H7 (cell line): Measurements from ENCODE around the gene NOXA1. TPM values are rescaled to one million over a fixed set of nuclear protein-coding genes. Genes with fewer than 3 reads are reported as not detected.

Experiments
- DNase-seq: peaks from one replicate; pipeline ENCODE4 v3.0.0; 2012
- H3K27me3 ChIP-seq: 2 replicates; pipeline ENCODE4 v1.6.0; 2011; ENCODE audit warnings: mild to moderate bottlenecking, low read length; ENCODE audit not compliant: control insufficient read depth, insufficient read depth
- H3K36me3 ChIP-seq: replicated peaks from 2 replicates; pipeline ENCODE4 v1.5.1; 2011; ENCODE audit warnings: low read length; ENCODE audit not compliant: control insufficient read depth, insufficient read depth
- H3K4me3 ChIP-seq: 2 replicates; pipeline ENCODE4 v1.5.1; 2011; ENCODE audit warnings: low read depth, mild to moderate bottlenecking, control low read depth, low read length, moderate library complexity; ENCODE audit not compliant: insufficient read depth
- total RNA-seq: library from RNA; depleted of rRNA; stranded (reverse); fragments of >200 nt; shearing (Covaris generic); gene quantifications from 2 replicates; pipeline ENCODE4 v1.2.3, GENCODE V29; 2014

Gene NOXA1
- total RNA-seq, 1 experiment from 2014 or later, result 1.0 TPM

DNA sequence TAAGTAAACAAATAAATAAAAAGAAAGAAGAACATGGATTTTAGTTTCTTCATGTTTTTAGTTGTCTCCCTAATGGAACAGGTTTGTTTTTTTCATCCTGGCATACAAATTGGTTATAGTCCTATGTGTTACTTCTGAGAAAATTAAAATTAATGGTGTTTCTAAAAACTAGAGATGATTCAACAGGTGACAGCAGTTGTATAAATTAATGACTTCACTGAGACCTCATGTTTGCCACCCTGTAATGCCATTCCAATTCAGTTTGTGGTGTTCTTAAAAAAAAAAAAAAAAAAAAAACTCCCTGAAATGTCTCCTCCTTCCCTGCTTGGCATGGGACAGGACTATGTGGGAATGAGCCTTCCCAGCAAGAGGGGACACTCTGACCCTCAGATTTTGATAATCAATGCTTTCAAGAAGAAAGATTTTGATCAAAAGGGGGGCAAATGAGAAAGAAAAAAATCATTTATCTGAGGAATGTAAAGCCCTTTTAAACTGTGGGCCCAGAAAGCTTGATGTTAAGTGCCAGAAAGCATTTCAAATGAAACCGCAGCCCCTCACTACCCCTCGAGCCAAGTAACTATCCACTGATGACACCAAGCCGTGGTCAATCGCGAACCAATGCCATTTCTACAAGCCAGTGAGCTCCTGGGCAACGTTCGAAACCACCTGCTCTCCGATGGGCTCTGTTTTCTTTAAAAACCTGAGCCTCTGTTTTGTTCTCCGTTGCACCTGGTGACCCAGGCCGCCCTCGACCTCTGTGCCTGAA, 1.2 kb upstream of the NOXA1 start:
- Histone ChIP-seq H3K4me3 (peak overlapping the region; percentile 67), H3K36me3 (no peaks in the 10 kb centered on the region), H3K27me3 (peaks cover 8% of the 10 kb centered on the region)
- DNase-seq, result no peak

DNA sequence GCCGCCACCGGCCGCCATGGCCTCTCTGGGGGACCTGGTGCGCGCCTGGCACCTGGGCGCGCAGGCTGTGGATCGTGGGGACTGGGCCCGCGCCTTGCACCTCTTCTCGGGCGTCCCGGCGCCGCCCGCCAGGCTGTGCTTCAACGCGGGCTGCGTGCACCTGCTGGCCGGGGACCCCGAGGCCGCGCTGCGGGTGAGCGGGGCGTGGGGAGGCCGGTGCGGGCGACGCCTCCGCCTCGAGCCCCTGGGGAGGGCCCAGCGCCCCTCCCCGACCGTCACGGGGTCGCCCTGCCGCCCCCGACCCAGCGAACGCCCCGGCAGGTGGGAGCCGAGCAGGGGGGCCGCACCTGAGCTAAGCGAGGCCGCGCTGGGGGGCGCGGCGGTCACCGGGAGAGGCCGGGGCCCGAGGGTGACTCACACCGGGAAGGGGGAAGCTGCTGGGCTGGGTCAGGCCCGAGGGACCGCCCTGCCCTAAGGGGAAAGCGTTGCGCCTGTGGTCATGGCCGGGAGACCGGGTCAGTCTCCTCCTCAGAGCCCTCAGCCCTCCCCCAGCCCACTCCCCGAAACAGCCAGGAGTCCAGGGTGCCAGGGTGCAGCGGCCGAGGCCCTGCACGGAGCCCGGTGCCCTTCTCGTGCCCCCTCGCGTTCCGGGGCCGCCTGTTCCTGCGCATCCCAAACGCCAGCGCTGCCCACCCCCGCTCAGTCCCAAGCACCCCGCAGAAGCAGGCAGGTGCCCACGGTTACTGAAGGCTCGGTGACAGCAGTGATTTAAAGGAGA, 510 bp downstream of the NOXA1 start:
- Histone ChIP-seq H3K27me3 (peaks cover 8% of the 10 kb centered on the region), H3K36me3 (no peaks in the 10 kb centered on the region), H3K4me3 (peak overlapping the region; percentile 43)
- peak; percentile 78 for DNase-seq

DNA sequence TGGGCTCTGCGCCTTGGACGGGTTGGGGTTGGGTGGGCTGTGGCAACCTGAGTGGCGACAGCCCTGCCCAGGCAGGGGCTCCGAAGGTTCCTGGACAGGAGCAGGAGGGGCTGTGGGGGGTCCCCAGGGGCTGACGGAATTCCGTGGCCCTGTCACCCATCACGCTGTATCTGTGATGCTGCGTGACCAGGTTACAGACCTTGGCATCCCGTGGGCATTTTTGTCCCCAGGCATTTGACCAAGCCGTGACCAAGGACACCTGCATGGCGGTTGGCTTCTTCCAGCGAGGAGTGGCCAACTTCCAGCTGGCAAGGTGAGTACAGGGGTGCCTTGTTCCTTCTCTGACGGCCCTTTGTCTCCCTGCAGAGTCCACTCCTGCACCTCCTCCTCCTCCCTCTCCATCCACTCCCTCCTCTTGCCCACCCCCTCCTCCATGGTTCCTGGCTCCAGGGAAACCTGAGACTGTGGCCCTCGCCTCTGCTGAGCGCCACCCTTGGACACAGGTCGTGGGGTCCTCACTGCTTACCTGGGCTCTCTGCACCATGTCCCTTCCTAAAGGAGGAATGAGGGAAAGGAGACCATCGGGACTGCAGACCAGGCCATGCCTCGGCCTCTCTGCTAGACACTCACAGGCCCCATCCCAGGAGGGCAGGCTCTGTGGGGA, 3.0 kb downstream of the NOXA1 start:
- peak; percentile 30 for DNase-seq
- Histone ChIP-seq H3K27me3 (peaks cover 8% of the 10 kb centered on the region), H3K36me3 (no peaks in the 10 kb centered on the region), H3K4me3 (no peak overlapping the region)

DNA sequence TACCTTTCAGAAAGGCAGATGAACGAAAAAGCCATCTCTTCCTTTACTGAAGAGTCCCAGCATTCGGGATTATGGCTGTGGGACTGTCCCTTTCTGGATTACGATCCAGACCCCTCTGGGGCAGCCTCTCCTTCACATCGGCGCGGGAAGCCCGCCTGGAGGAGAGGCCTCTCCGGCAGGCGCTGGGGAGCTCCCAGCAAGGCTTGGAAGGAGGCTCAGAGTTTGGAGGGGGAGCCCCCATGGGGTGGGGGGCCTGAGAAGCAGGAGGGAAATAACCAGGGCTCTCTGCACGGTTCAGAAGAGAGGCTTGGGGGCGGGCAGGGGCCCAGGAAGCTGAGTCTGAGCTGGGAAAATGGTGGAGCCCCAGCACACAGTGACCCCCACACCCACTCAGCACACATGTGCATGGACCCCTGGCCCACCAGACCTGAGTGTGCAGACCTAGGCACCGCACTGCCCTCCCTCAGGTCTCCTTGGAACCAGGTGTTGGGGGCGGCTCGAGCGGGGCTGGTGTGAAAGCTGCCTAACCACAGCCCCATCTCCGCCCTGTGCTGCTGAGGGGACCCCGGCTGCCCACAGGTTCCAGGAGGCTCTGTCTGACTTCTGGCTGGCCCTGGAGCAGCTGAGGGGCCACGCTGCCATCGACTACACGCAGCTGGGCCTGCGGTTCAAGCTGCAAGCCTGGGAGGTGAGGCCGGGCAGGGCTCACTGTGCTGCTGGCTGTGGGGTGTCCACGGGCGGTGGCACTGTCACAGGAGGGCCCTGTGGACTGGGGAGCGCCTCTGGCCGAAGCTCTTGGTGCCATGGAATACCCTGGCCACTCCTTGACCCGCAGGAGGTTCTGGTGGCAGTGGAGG, 4.5 kb downstream of the NOXA1 start:
- Histone ChIP-seq H3K27me3 (peaks cover 8% of the 10 kb centered on the region), H3K36me3 (no peaks in the 10 kb centered on the region), H3K4me3 (no peak overlapping the region)
- DNase-seq, result peak; percentile 47

DNA sequence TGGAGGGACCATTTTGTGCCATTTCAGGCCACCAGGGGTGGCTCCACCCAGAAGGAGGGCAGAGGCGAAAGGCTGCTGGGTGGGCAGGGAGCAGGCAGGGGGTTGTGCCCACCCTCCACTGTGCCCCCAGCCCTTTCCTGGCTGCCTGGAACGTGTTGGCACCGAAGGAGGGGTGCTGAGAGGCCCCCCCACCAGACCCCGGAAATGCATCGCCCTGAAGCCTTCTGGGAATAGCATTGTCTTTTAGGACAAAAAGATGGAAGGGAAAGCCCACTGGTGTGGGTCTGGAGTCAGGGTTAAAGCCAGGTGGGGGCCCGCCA, 5.1 kb downstream of the NOXA1 start:
- Histone ChIP-seq H3K27me3 (peaks cover 8% of the 10 kb centered on the region), H3K4me3 (no peak overlapping the region), H3K36me3 (no peaks in the 10 kb centered on the region)
- no peak for DNase-seq

DNA sequence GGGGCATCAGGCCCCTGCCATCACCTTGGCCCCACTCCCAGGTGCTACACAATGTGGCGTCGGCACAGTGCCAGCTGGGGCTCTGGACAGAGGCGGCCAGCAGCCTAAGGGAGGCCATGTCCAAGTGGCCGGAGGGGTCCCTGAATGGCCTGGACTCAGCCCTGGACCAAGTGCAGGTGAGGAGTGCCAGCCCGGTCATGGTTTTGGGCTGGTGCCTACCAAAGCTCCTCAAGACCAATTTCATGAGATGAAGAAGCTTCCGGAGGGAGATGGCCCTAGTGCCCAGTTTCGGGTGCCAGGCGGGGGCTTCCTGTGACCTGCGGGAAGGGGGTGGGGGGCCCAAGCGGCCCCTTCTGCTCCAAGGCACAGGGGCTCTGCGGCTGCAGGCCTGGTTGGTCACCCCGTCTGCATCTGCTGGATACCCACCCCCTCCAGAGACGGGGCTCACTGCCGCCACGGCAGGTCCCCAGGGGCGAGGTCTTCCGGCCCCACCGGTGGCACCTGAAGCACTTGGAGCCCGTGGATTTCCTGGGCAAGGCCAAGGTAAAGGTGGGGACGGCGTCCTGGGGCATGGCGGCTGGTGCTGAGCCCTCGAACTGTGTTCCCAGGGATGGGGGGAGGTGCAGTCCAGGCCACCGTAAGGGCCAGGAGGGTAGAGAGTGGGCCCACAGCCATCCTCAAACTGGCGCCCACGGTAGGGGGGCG, 5.8 kb downstream of the NOXA1 start:
- no peak overlapping the region for H3K4me3 ChIP-seq
- no peaks in the 10 kb centered on the region for H3K36me3 ChIP-seq
- peaks cover 2% of the 10 kb centered on the region; the same call in 1 of the 2 replicates for H3K27me3 ChIP-seq
- DNase-seq, result peak; percentile 52

DNA sequence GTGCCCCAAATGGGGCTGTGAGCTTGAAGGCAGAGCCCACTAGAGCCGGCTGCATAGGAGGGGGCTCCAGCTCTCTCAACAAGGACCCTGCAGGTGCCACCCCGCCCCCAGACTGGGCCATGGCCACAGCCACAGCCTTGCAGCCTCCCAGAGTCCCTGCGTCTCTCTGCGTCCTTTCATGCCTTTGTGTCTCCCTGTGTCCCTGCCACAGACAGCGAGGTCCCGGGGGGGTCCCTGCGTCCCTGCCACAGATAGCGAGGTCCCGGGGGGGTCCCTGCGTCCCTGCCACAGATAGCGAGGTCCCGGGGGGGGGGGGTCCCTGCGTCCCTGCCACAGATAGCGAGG, 6.3 kb downstream of the NOXA1 start:
- Histone ChIP-seq H3K27me3 (no peaks in the 10 kb centered on the region; the same call in 1 of the 2 replicates), H3K4me3 (no peak overlapping the region), H3K36me3 (no peaks in the 10 kb centered on the region)
- no peak for DNase-seq

DNA sequence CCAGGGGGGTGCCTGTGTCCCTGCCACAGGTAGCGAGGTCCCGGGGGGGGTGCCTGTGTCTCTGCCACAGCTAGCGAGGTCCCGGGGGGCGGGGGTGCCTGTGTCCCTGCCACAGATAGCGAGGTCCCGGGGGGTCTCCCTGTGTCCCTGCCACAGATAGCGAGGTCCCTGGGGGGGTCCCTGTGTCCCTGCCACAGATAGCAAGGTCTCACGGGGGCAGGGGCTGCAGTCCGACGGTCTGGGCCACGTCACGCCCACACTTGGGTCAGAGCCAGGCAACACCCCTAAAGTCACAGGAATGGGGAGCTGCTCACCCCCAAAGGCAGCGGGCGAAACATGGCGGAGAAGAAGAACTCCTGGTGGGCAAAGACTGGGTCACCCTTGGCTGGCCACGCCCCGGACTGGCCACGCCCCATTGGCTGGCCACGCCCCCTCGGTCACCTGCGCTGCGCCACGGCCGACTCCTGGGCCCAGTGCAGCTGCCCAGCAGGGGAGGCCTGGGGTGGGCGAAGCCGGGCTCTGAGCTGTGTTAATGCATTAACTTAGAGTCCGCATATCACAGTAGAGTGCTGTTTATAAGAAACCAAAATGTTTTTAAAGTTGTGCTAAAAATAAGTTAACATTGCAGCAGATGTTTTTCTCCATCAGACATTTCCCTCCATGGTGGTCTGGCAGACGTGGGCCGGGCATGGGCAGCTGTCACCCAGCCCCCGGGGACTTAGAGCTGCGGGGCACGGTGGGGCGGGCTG, 7.0 kb downstream of the NOXA1 start:
- peak; percentile 93 for DNase-seq
- H3K36me3 ChIP-seq, result no peaks in the 10 kb centered on the region
- H3K27me3 ChIP-seq, result no peaks in the 10 kb centered on the region
- H3K4me3 ChIP-seq, result no peak overlapping the region

DNA sequence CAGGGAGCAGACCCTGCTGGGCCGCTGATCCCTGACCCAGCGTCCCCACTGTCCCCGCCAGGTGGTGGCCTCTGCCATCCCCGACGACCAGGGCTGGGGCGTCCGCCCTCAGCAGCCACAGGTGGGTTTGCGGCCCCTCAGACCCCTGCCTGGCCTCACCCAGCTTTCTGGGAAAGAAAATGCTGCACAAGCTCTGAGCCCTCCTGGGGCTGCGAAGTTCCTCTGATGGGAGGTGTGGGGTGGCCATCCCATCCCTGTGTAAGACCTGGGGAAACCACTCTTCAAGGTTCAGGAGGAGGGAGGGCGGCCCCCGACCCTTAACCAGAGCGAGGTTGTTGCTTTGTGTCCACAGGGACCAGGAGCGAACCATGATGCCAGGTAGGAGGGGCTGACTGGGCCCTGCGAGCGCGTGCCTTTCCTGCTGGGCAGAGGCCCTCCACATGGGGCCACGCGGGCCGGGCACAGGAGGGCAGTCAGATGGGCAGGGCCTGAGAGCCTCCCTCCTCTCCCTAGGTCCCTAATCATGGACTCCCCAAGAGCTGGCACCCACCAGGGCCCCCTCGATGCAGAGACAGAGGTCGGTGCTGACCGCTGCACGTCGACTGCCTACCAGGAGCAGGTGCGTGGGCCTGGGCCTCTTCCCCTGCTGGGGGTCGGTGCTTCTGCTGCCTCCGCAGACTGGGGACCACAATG, 7.7 kb downstream of the NOXA1 start:
- Histone ChIP-seq H3K36me3 (no peaks in the 10 kb centered on the region), H3K27me3 (no peaks in the 10 kb centered on the region), H3K4me3 (no peak overlapping the region)
- peak; percentile 59 for DNase-seq

DNA sequence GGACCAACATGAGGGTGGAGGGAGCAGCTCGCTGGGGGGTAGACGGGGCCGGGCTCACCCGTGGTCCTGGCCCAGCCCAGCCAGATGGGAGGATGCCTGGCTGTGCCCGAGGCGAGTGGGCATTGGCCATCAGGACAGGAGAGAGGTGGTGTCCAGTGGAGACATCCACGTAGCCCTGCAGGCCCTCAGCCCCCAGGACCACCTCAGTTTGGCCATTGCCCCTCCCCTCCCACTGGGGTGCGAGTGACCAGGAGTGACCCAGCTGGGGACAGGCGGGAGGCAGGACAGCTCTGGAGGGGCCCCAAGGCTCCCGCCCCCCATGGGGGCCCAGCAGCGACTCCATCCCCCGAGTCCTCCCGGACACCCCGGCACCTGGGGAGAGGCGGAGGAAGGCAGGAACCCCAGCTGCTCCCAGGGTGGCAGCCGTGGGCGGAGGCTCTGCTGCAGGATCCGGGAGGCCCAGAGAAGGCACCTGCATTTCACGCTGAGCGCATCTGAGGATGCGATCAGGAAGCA, 8.3 kb downstream of the NOXA1 start:
- Histone ChIP-seq H3K4me3 (no peak overlapping the region), H3K27me3 (no peaks in the 10 kb centered on the region), H3K36me3 (no peaks in the 10 kb centered on the region)
- peak; percentile 47 for DNase-seq

DNA sequence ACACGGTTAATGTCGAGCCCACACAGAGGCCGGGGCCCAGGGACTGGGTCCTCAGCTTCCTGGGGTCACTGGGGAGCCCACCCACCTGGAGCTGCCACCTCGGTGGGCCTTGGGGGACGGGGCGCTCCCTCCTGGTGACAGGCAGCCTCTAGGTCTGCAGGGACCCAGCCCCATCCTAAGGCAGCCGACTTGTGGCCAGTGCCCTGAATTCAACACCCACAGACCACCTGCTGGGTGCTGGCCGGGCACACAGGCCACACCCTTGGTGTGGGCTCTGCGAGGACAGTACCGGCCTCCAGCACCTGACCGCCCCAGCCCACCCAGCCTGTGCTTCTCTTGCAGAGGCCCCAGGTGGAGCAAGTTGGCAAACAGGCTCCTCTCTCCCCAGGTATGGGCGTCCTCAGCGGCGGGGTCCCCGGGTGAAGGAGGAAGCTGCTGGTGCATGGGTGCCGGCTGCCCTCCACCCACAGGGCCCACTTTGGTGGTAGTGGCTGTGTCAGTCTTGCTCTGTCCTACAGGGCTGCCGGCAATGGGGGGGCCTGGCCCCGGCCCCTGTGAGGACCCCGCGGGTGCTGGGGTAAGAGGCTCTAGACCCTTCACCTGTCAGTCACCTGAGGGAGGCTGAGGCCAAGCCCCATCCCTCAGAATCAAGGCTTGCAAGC, 9.6 kb downstream of the NOXA1 start:
- Histone ChIP-seq H3K4me3 (no peak overlapping the region), H3K27me3 (no peaks in the 10 kb centered on the region), H3K36me3 (no peaks in the 10 kb centered on the region)
- peak; percentile 50 for DNase-seq

DNA sequence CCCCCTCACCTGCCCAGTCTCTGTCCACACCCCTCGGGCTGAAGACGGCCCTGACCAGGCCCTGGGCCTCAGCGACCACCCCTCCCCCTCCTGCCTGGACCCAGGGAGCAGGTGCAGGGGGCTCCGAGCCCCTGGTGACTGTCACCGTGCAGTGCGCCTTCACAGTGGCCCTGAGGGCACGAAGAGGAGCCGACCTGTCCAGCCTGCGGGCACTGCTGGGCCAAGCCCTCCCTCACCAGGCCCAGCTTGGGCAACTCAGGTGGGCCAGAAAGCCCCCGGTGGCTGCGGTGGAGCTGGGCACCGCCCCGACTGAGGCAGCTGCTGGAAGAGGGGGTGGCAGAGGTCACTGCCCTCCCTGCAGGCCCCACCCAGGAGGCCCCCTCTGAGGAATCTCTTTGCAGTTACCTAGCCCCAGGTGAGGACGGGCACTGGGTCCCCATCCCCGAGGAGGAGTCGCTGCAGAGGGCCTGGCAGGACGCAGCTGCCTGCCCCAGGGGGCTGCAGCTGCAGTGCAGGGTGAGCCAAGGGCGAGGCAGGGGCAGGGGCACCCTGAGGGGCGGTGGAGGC, 10.2 kb downstream of the NOXA1 start:
- H3K4me3 ChIP-seq, result no peak overlapping the region
- DNase-seq, result peak; percentile 49
- H3K27me3 ChIP-seq, result no peaks in the 10 kb centered on the region
- H3K36me3 ChIP-seq, result no peaks in the 10 kb centered on the region
